ENCODE results near the gene RERE.
A peak's percentile ranks its signal among the peaks of the same experiment; 100 is the strongest.

GRCh38 chr1:8702472-8702849 is 115.0 kb downstream of the RERE start:
- peak; percentile 0 for TF ChIP-seq POLR2AphosphoS5 (IDR thresholded peaks at IDR 0.05)
- TF ChIP-seq, protein P1, sequence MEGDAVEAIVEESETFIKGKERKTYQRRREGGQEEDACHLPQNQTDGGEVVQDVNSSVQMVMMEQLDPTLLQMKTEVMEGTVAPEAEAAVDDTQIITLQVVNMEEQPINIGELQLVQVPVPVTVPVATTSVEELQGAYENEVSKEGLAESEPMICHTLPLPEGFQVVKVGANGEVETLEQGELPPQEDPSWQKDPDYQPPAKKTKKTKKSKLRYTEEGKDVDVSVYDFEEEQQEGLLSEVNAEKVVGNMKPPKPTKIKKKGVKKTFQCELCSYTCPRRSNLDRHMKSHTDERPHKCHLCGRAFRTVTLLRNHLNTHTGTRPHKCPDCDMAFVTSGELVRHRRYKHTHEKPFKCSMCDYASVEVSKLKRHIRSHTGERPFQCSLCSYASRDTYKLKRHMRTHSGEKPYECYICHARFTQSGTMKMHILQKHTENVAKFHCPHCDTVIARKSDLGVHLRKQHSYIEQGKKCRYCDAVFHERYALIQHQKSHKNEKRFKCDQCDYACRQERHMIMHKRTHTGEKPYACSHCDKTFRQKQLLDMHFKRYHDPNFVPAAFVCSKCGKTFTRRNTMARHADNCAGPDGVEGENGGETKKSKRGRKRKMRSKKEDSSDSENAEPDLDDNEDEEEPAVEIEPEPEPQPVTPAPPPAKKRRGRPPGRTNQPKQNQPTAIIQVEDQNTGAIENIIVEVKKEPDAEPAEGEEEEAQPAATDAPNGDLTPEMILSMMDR (IDR thresholded peaks at IDR 0.05): no peak
